NK-92 treated with Interleukin-12 subunit alpha and Interleukin-12 subunit beta, amount 100 ng/mL, for 24 hours (cell line): ENCODE data around the gene RAB3GAP1.

Experiments used
- DNase-seq: peaks from one replicate; lab custom pipeline; 2025; lab: John Stamatoyannopoulos, UW

RAB3GAP1 gene

GRCh38 chr2:135164431-135164830 lies 112.3 kb downstream of the RAB3GAP1 start:
- DNase-seq: no peak

- DNase-seq: no peak
Observed at GRCh38 chr2:135167273-135167672, 115.2 kb downstream of the RAB3GAP1 start.

GRCh38 chr2:135168204-135168856 lies 116.2 kb downstream of the RAB3GAP1 start:
- no peak for DNase-seq

GRCh38 chr2:135169900-135170753 lies 118.0 kb downstream of the RAB3GAP1 start:
- DNase-seq: no peak

- no peak for DNase-seq
Observed at GRCh38 chr2:135174049-135174809, 122.1 kb downstream of the RAB3GAP1 start.

GRCh38 chr2:135174810-135175093 lies 122.7 kb downstream of the RAB3GAP1 start:
- DNase-seq: no peak

- no peak for DNase-seq
Observed at GRCh38 chr2:135175177-135175576, 123.1 kb downstream of the RAB3GAP1 start.

- DNase-seq: no peak
Observed at GRCh38 chr2:135179689-135180088, 127.6 kb downstream of the RAB3GAP1 start.

- no peak for DNase-seq
Observed at GRCh38 chr2:135182190-135182589, 130.1 kb downstream of the RAB3GAP1 start.

GRCh38 chr2:135182601-135183000 lies 130.5 kb downstream of the RAB3GAP1 start:
- no peak for DNase-seq

- no peak for DNase-seq
Observed at GRCh38 chr2:135183822-135184221, 131.7 kb downstream of the RAB3GAP1 start.

GRCh38 chr2:135186054-135186453 lies 134.0 kb downstream of the RAB3GAP1 start:
- no peak for DNase-seq

- DNase-seq: no peak
Observed at GRCh38 chr2:135187270-135187669, 135.2 kb downstream of the RAB3GAP1 start.

- no peak for DNase-seq
Observed at GRCh38 chr2:135189148-135189547, 137.1 kb downstream of the RAB3GAP1 start.

GRCh38 chr2:135190799-135191198 lies 138.7 kb downstream of the RAB3GAP1 start:
- DNase-seq: no peak

GRCh38 chr2:135198481-135198880 lies 146.4 kb downstream of the RAB3GAP1 start:
- DNase-seq: no peak

- DNase-seq: no peak
Observed at GRCh38 chr2:135202751-135203150, 150.7 kb downstream of the RAB3GAP1 start.

GRCh38 chr2:135203944-135204343 lies 151.9 kb downstream of the RAB3GAP1 start:
- no peak for DNase-seq

GRCh38 chr2:135208016-135208415 lies 155.9 kb downstream of the RAB3GAP1 start:
- no peak for DNase-seq

- DNase-seq: no peak
Observed at GRCh38 chr2:135212757-135213156, 160.7 kb downstream of the RAB3GAP1 start.

GRCh38 chr2:135218426-135218825 lies 166.3 kb downstream of the RAB3GAP1 start:
- no peak for DNase-seq

- DNase-seq: no peak
Observed at GRCh38 chr2:135219226-135219625, 167.1 kb downstream of the RAB3GAP1 start.
